NCI-H1105 treated with DMSO at 0.1 percent for 48 hours (cell line): ENCODE data around the gene NPHP4.

Experiments used
- DNase-seq: peaks from one replicate; lab custom pipeline; 2025; lab: John Stamatoyannopoulos, UW

Gene NPHP4

GRCh38 chr1:6003568-6004411, 11.6 kb upstream of the NPHP4 start:
- DNase-seq = no peak

- DNase-seq = no peak
Observed at GRCh38 chr1:6002714-6003501, 10.7 kb upstream of the NPHP4 start.

- peak; percentile 84 for DNase-seq
Observed at GRCh38 chr1:6001992-6002576, 9.9 kb upstream of the NPHP4 start.

GRCh38 chr1:6000444-6001288, 8.4 kb upstream of the NPHP4 start:
- DNase-seq = no peak

GRCh38 chr1:5999711-6000443, 7.7 kb upstream of the NPHP4 start:
- DNase-seq = no peak

GRCh38 chr1:5998906-5999301, 6.7 kb upstream of the NPHP4 start:
- DNase-seq = no peak

GRCh38 chr1:5998051-5998905, 6.1 kb upstream of the NPHP4 start:
- no peak for DNase-seq

GRCh38 chr1:5997316-5997715, 5.1 kb upstream of the NPHP4 start:
- DNase-seq = no peak

- DNase-seq = no peak
Observed at GRCh38 chr1:5996641-5997270, 4.5 kb upstream of the NPHP4 start.

GRCh38 chr1:5995871-5996630, 3.8 kb upstream of the NPHP4 start:
- no peak for DNase-seq

GRCh38 chr1:5994713-5995621, 2.7 kb upstream of the NPHP4 start:
- no peak for DNase-seq

- peak; percentile 32 for DNase-seq
Observed at GRCh38 chr1:5993556-5994491, 1.6 kb upstream of the NPHP4 start.

GRCh38 chr1:5992814-5993555, 760 bp upstream of the NPHP4 start:
- DNase-seq = peak; percentile 71

- DNase-seq = no peak
Observed at GRCh38 chr1:5991381-5992025, 722 bp downstream of the NPHP4 start.

GRCh38 chr1:5990913-5991312, 1.3 kb downstream of the NPHP4 start:
- no peak for DNase-seq
